Fibroblast of pulmonary artery (primary cell): ENCODE results near the gene PPM1B.

Source experiments
- DNase-seq: peaks from one replicate; pipeline ENCODE4 v3.0.0-alpha.2; 2010; ENCODE audit warnings: low read depth
- H3K4me3 ChIP-seq: replicated peaks from 2 replicates; pipeline ENCODE4 v1.5.1; 2011; ENCODE audit warnings: low read depth, mild to moderate bottlenecking, control low read depth, low read length, moderate library complexity
- TF ChIP-seq, protein P1 (sequence below): IDR thresholded peaks from 2 replicates; pipeline ENCODE4 v1.5.1; 2011; ENCODE audit warnings: mild to moderate bottlenecking, control low read depth, low read length, inconsistent platforms; ENCODE audit errors: missing control alignments

The PPM1B gene

GRCh38 chr2:44155666-44156446, 12.8 kb upstream of the PPM1B start:
- TF ChIP-seq, protein P1, sequence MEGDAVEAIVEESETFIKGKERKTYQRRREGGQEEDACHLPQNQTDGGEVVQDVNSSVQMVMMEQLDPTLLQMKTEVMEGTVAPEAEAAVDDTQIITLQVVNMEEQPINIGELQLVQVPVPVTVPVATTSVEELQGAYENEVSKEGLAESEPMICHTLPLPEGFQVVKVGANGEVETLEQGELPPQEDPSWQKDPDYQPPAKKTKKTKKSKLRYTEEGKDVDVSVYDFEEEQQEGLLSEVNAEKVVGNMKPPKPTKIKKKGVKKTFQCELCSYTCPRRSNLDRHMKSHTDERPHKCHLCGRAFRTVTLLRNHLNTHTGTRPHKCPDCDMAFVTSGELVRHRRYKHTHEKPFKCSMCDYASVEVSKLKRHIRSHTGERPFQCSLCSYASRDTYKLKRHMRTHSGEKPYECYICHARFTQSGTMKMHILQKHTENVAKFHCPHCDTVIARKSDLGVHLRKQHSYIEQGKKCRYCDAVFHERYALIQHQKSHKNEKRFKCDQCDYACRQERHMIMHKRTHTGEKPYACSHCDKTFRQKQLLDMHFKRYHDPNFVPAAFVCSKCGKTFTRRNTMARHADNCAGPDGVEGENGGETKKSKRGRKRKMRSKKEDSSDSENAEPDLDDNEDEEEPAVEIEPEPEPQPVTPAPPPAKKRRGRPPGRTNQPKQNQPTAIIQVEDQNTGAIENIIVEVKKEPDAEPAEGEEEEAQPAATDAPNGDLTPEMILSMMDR = no peak
- no peak for DNase-seq
- H3K4me3 ChIP-seq = no peak overlapping the region

- TF ChIP-seq, protein P1 = no peak
- H3K4me3 ChIP-seq = no peak overlapping the region
- DNase-seq = no peak
These were observed 4.9 kb upstream of the PPM1B start for GRCh38 chr2:44163777-44164176.

- DNase-seq = no peak
- no peak overlapping the region for H3K4me3 ChIP-seq
- TF ChIP-seq, protein P1 = no peak
These were observed 4.1 kb upstream of the PPM1B start for GRCh38 chr2:44164617-44165016.

- DNase-seq = no peak
- H3K4me3 ChIP-seq = no peak overlapping the region
- TF ChIP-seq, protein P1 = no peak
These were observed 2.6 kb upstream of the PPM1B start for GRCh38 chr2:44166096-44166495.

DNA sequence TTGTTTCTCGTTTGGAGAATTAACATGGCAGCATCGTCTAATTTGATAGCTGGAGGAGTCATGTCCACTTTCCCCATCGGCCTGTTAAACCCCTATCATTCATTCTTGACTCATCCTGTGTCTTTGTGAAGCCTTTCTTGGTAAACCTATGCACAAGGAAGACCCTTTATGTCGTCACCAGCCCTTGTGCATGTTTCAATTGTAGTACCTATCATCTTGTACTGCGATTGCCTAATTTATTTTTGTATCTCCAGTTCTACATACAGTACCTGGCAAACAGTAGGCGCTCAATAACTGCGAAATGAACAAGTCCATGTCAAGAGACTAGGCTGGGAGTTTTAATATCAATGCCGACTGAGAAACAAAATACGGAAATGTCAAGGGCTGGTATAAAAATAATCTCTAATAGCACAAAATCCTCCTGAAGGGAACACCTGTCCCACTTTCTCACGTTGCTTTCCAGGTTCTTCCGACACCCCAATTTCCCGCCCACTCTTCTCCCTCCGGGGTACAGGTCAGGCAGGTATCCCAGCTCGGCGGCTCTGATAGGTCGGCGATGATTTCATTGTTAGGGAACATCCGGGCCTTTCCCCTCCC, 1.3 kb upstream of the PPM1B start:
- H3K4me3 ChIP-seq = peak overlapping the region; percentile 70
- DNase-seq = no peak
- TF ChIP-seq, protein P1 = no peak

- H3K4me3 ChIP-seq = peak overlapping the region; percentile 70
- TF ChIP-seq, protein P1 = no peak
- DNase-seq = peak; percentile 100
These were observed 581 bp upstream of the PPM1B start for GRCh38 chr2:44167908-44168680.
